ENCODE measurements around the gene XXYLT1. TPM values are rescaled to one million over a fixed set of nuclear protein-coding genes. Genes with fewer than 3 reads are reported as not detected.

XXYLT1 gene
- total and polyA plus RNA-seq, 9 of the 15 experiments (the other 6 are each of a cell fraction or from before 2014, with no cell fraction given), result 1.9 to 18.9 (median 15.0) TPM

GRCh38 chr3:195101927-195102608 lies 168.9 kb downstream of the XXYLT1 start:
- ChIA-PET POLR2A (no interaction called here), CTCF (ENCODE audit: low intra/inter-chr PET ratio) (interaction anchor here (0.6 kb wide), 1 partner anchor 706 kb away, joined by 3 read pairs; no protein-coding TSS in a partner anchor)
- H3K9me1 ChIP-seq (ENCODE audit: control insufficient read depth, insufficient read depth, low read length), result peaks cover 6% of the 10 kb centered on the region
- in situ Hi-C loops (cut with MboI) (loop anchor here (10.0 kb wide), 1 partner anchor 417 kb away; the partner anchor contains the start of gene FAM43A), intact Hi-C loops (cut with micrococcal nuclease) (loop anchor here (10.0 kb wide), 1 partner anchor 767 kb away; no protein-coding TSS in a partner anchor)
- H3K27me3 ChIP-seq (ENCODE audit: control insufficient read depth in 2 of 2, insufficient read depth in 2 of 2, low read length in 2 of 2), result no peaks in the 10 kb centered on the region
- 78% methylated on average over 11 of the region's 13 CpGs for WGBS (ENCODE audit: insufficient coverage, low coverage, missing lambda C conversion rate)
- no peak for FAIRE-seq
- H3K4me1 ChIP-seq (replicated peaks in 1 of 2; ENCODE audit: control insufficient read depth in 2 of 2, insufficient read depth in 2 of 2, low read length in 2 of 2), result peaks cover 12 to 14% of the 10 kb centered on the region in 2 experiments
- H3K27ac ChIP-seq (ENCODE audit: extremely low read depth, low read depth, low read length), result no peak overlapping the region; the same call in 2 of the 3 replicates
- DNase-seq (ENCODE audit: extremely low read depth in 1 of 4, low spot score in 3 of 4), result no peak
- no TSS peak for BruUV-seq (replicated peaks)
- no peak for ATAC-seq
- no peaks in the 10 kb centered on the region for H3K36me3 ChIP-seq (ENCODE audit: control insufficient read depth, insufficient read depth, low read length)
- H2AFZ ChIP-seq (ENCODE audit: low read depth, low read length), result no peak overlapping the region
- no peak overlapping the region for H3K4me3 ChIP-seq
- H3K9me3 ChIP-seq (replicated peaks; ENCODE audit: control insufficient read depth, insufficient read depth, low read depth, low read length), result no peaks in the 10 kb centered on the region
- no peaks in the 10 kb centered on the region for H4K20me1 ChIP-seq (replicated peaks; ENCODE audit: control insufficient read depth, insufficient read depth, low read length)
- no peaks in the 10 kb centered on the region for H3K79me2 ChIP-seq (ENCODE audit: control insufficient read depth, insufficient read depth, low read length)
- no peak overlapping the region for H3K9ac ChIP-seq (ENCODE audit: insufficient read depth in 1 of 2, low read depth in 2 of 2, low read length in 2 of 2)
- H3K4me2 ChIP-seq (ENCODE audit: insufficient read depth, low read length), result no peak overlapping the region
- TF ChIP-seq THRAP3 (IDR thresholded peaks at IDR 0.05; ENCODE audit: borderline replicate concordance) (peak; percentile 62; the same call in 1 of the 2 replicates), ZNF121 (CRISPR knock-in tag; conservative IDR thresholded peaks at IDR 0.05) (no peak), HNRNPK (IDR thresholded peaks at IDR 0.05; ENCODE audit: low read depth, low read length, poor library complexity, severe bottlenecking) (peak; percentile 90), UBTF (IDR thresholded peaks at IDR 0.05; ENCODE audit: borderline replicate concordance in 1 of 2, low read depth in 2 of 2, low read length in 2 of 2) (no peak), SMARCA5 (IDR thresholded peaks at IDR 0.05) (0 out of 2 replicates have a peak, but pooled peaks have one; percentile 34), HES1 (IDR thresholded peaks at IDR 0.05; ENCODE audit: low read depth) (no peak), TRIM24 (IDR thresholded peaks at IDR 0.05) (0 out of 4 replicates have a peak, but pooled peaks of 1 of the 2 experiments have one; percentile 2), SMARCA4 (IDR thresholded peaks at IDR 0.05) (no peak), BRD4 (IDR thresholded peaks at IDR 0.05) (no peak), AFF1 (IDR thresholded peaks at IDR 0.05; ENCODE audit: low read depth in 1 of 2, partially characterized antibody in 2 of 2) (peak in 1 of 2 experiments; percentile 8), WHSC1 (IDR thresholded peaks at IDR 0.05; ENCODE audit: low read length) (no peak), ZNF778 (CRISPR knock-in tag; IDR thresholded peaks at IDR 0.05) (no peak), ETS1 (conservative IDR thresholded peaks at IDR 0.05; ENCODE audit: control insufficient read depth, low read depth, low read length) (no peak)

Data from K562 (cell line).